GM19328 (cell line): ENCODE results near the gene PLXNA4.

Experiments used
- ATAC-seq: cut with Tn5 transposase; IDR thresholded peaks from one replicate; pipeline ENCODE4 v1.9.1; 2021; ENCODE audit warnings: mild to moderate bottlenecking, moderate library complexity; ENCODE audit not compliant: unreplicated experiment

The PLXNA4 gene

GRCh38 chr7:132161533-132161915, 414.7 kb downstream of the PLXNA4 start:
- ATAC-seq: no peak

GRCh38 chr7:132160611-132161532, 415.4 kb downstream of the PLXNA4 start:
- ATAC-seq: no peak

GRCh38 chr7:132158841-132159240, 417.4 kb downstream of the PLXNA4 start:
- ATAC-seq: no peak

GRCh38 chr7:132158166-132158565, 418.1 kb downstream of the PLXNA4 start:
- ATAC-seq: no peak

- no peak for ATAC-seq
Measured at GRCh38 chr7:132155715-132156114, 420.6 kb downstream of the PLXNA4 start.

GRCh38 chr7:132154695-132155471, 421.4 kb downstream of the PLXNA4 start:
- ATAC-seq: no peak

- ATAC-seq: no peak
Measured at GRCh38 chr7:132154248-132154647, 422.0 kb downstream of the PLXNA4 start.

GRCh38 chr7:132152131-132152889, 424.0 kb downstream of the PLXNA4 start:
- ATAC-seq: no peak

GRCh38 chr7:132150711-132151110, 425.6 kb downstream of the PLXNA4 start:
- ATAC-seq: no peak

- ATAC-seq: no peak
Measured at GRCh38 chr7:132149436-132150304, 426.6 kb downstream of the PLXNA4 start.

GRCh38 chr7:132148876-132149275, 427.4 kb downstream of the PLXNA4 start:
- ATAC-seq: no peak

- no peak for ATAC-seq
Measured at GRCh38 chr7:132145466-132145865, 430.8 kb downstream of the PLXNA4 start.

GRCh38 chr7:132145063-132145462, 431.2 kb downstream of the PLXNA4 start:
- ATAC-seq: no peak

- no peak for ATAC-seq
Measured at GRCh38 chr7:132142006-132142405, 434.3 kb downstream of the PLXNA4 start.

- ATAC-seq: no peak
Measured at GRCh38 chr7:132141109-132141508, 435.2 kb downstream of the PLXNA4 start.

GRCh38 chr7:132140341-132140740, 435.9 kb downstream of the PLXNA4 start:
- ATAC-seq: no peak

GRCh38 chr7:132138817-132139216, 437.5 kb downstream of the PLXNA4 start:
- no peak for ATAC-seq

GRCh38 chr7:132137681-132138080, 438.6 kb downstream of the PLXNA4 start:
- no peak for ATAC-seq

- ATAC-seq: no peak
Measured at GRCh38 chr7:132135746-132136385, 440.4 kb downstream of the PLXNA4 start.
